HG03432 (cell line): ENCODE results near the gene HECTD4.

Experiments
- ATAC-seq: cut with Tn5 transposase; IDR thresholded peaks from one replicate; pipeline ENCODE4 v1.9.1; 2021; ENCODE audit warnings: mild to moderate bottlenecking, moderate library complexity; ENCODE audit not compliant: unreplicated experiment

Gene HECTD4

DNA sequence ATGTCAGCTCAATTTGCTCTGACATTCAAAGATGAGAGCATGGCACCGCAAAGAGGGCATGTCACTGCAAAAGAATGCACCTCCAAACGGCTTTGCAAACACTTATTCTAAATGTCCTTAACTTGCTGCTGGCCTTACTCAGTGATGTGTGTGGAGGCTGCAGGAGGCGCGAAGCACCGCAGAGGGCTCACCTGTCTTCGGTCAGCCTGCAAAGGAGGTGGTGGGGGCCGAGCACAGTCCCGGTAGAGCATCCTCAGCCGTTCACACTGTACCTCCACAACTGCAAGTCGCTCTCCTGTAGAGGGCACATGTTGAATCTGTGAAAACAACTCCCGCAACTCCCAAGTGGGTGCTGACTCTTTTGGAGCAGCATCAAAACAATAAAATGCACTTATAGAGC is 163.0 kb downstream of the HECTD4 start:
- no peak for ATAC-seq

DNA sequence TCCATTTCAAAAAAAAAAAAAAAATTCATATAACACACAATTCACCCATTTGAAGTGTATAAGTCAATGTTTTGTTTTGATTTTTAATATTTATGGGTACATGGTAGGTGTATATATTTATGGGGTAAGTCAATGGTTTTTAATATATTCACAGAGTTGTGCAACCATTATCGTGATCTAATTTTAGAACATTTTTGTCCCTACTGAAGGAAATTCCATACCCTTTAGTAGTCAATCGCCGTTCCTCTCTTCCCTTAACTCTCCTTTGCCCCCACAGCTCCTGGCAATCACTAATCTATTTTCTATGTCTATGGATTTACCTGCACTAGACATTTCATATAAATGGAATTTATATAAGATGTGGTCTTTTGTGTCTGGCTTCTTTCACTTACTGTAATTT is 164.1 kb downstream of the HECTD4 start:
- ATAC-seq, result no peak

DNA sequence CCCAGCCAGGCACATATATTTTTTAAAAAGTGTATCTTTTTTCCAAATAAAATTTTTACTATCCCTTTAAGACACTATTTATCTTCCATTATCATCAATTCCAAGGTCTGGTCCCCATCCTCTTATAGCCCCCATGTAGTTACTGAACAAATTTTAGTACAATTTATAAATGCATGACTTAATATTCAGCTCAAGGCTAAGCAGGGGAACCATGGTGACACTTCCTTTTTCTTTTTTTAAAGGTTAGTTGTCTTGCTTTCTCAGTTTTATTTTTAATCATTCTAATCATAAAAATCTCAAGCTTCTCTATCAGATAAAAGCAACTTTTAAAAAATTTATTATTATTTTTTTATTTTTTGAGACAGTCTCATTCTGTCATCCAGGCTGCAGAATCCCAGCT is 164.6 kb downstream of the HECTD4 start:
- no peak for ATAC-seq

DNA sequence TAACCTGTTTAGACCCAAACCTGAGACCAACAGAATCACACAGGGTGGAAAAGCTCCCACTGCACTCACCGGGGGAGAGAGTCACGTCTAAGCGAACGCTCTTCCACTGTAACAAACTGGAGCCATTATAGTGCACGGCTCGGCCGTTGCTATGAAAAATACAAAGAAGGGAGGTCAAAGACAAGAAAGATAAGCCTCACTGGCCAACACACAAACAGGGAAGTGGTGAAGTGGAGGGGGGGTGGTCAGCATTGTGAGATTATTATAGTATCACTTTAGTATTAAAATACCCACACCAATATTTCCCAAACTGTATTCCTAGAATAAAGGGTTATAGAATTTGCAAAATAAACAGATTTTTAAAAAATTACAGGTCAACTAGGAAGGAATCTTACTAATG is 166.0 kb downstream of the HECTD4 start:
- ATAC-seq, result no peak

DNA sequence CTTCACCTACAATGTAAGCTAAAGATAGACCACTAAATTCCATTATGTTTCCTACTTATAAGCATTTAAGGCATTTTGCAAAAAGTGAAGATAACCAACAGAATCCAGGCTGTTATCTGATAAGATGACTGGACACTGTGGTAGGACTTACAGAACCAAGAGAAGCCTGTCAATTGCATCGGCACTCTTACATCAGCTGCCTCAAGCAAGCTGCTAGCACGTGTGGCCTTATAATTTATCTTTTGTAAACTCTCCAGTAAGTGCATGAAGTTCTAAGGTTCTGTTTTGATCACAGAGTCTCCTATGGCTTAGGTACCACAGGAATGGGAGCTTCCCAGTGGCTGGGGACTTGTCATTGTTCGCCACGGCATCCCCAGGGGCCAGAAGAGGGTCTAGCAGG is 168.2 kb downstream of the HECTD4 start:
- ATAC-seq, result no peak

DNA sequence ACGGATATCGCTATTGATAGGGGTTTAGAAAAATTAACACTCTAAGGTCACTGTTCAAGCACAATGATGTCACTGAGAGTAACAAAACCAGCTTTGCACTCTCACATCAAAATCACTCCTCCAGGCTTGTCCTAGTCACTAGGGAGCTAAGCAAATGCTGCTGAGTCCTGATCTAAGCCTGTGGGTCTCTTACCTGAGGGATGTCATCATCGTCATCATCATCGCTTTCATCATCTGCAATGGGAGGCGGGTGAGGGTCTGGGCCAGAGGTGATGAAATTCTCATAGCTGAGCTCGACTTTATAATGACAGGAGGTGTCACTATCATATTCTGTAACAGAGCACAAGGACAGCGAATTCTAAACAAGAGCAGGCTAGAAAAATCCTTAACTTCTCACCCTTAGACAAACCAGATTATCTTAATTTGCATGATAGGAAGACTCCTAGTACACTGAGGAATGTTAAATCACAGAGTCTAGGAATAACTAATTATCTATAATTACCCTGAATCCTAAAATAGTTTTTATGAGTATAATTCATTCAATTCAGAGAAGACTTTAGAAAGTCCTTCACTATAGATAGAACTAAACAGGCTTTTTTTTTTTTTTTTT is 173.8 kb downstream of the HECTD4 start:
- ATAC-seq, result no peak

DNA sequence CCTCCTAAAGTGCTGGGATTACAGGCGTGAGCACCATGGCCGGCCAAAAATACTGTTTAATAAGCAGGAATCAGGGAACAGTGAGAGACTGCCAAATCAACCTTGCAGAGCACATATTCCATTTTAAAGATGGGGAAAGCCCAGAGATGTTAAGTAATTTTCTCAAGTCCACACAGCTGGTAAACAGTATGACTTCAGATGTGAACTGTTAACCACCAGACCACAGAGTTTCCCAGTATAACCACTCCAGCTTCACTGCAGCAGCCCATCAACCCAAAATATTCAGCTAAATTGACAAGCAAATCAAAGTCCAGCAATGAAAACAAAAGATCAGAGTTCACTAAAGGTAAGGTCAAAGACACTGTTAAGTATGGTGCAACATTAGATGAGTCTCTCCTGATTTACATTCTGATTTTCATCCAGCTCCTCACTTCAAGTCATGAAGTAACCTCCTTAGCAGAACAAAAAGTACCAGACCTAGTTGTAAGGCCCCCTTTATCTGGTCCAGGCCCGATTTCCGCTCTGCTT is 174.8 kb downstream of the HECTD4 start:
- no peak for ATAC-seq

DNA sequence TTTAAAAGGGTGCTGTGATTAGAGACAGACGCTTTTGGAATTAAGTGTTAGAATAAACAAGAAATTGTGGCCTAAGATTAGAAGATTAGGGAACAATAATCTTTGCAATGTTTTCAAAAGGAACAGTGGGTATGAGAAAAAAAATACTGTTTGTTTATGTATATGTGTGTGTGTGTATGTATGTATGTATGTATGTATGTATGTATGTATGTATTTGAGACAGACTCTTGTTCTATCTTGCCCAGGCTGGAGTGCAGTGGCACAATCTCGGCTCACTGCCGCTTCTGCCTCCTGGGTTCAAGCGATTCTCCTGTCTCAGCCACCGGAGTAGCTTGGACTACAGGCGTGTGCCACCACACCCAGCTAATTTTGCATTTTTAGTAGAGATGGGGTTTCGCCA is 175.3 kb downstream of the HECTD4 start:
- no peak for ATAC-seq

DNA sequence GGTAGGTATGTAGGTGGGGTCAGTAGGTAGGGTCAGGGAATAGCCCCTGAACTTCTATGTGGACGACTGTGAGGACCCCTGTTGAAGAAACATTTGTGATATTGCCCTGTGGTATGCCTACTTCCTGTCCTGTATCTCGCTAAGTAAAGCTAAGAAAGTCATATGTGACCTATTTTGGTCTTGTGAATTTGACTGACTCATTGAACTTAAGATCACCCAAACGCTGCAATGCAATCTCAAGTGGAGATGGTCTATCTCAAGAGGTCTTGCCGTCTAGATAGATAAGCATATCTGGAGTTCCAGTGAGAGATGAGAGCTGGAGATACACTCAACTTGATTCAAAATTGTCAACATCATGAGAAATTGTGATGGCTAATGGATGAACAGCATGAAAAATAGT is 183.1 kb downstream of the HECTD4 start:
- no peak for ATAC-seq

DNA sequence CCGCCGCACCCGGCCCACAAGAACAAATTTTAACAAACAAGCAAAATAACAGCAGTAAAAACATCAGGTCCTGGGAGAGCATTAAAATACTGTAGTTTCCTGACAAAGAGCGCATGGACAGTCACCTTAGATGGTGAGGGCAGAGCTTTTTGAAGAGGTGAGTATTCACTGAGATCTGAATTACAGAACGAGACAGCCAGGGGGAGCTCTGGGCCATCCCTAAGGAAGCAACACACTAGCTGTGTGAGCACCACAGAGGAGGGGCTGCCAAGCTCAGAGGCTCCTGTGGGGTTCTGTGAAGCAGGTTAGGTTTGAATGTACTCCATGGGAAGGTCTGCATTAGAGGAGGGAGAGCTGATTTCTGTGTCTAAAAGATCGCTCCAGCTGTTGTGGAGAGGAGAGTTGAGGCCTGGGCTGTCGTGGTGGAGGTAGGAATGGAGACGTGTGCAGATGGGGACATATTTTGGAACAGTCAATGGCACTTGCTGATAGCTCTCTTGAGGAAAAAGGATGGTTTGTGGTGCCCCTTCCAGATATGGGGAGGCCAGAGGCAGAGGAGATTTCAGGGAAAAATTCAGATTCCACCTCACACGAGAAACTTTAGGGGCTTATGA is 184.0 kb downstream of the HECTD4 start:
- ATAC-seq, result no peak

DNA sequence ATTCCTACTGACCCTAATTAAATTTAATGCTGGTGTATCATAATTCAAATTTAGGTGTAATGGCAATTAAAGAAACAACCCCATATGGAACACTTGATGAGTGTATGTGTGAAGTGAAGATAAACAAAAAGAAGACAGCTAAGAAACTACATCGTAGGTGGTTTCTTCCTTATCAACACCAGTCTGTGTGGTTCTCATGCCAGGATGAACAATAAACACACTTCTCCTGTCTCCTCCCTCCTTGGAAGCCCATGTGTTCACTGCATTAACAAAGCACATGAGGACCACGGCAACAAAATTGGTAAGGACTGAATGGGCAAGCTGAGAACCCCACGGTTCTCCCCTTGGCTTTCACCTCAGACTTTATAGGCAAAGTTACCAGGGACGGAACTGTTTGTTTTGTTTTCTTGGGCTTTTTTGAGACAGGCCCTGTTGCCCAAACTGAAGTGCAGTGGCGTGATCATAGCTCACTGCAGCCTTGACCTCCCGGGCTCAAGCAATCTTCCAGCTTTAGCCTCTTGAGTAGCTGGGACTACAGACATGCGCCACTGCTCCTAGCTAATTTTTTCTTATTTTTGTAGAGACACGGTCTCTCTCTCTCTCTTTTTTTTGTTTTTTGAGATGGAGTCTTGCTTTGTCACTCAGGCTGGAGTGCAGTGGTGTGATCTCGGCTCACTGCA is 185.9 kb downstream of the HECTD4 start:
- ATAC-seq, result no peak

DNA sequence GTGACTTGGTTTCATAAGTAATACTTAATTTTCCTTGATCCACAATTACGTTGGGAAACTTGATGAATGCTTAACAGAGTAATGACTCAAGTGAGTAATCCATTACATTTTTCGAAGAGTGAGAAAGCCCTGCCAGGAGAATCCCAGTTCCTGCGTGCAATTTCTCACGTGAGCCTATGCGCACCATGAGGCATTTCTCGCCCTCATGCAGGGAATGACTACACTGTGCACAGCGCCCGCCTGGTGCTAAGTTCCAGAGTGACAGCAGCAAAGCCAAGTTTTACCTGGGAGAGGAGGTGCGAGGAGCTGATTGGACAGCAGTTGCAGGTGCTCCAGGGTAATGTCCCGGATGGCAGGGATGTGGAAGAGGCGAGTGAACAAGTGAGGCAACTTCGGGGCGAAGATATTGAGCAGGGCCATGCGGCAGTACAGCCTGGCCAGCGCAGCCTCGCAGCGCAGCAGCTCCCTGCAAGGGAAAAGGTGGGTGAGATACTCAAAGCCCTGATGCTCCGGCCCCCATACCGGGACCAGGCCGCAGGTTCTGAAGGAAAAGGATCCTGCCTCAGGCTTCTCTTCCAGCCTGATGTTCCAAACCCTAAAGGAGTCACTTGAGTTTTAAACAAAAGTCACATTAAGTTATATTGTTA is 187.5 kb downstream of the HECTD4 start:
- no peak for ATAC-seq

DNA sequence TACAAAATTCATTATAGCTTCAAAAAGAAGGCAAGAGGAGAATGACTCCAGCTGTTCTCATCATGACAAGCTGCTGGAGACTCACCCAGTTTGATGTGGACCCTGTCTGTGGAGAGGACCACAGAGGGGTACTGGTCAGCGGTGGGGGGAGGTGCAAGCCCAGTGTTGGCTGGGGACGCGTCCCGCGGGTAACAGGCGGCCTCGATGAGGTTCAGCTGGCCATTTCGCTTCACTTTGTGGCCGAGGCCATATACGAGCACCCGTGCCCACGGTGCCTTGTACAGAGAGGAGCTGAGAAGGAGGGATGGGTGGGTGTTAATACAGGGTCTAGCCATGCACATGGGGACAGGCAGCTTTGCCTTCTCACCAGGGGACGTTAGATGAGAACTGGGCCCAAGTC is 189.8 kb downstream of the HECTD4 start:
- ATAC-seq, result no peak

DNA sequence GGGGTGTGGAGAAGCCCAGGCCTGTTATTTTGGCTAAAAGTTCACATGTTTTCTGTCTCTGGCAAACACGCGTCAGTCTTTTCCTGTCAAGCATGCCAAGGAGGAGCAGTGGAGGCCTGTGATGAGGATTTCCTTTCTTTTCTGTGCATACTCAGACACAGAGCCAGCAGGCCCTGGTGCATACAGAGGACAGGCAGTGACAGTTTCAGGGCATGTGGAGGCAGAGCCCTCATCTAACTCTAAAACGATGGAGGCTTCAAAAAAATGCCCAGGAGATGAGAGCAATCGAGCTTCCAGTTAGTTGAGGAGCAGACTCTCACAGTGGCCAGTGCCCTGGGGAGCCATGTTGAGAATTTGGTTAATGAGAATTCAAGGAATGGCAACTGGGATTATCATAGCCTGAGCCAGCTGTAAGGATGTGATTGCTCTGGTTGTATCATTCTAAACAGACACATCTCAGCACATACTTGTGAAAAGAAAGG is 190.3 kb downstream of the HECTD4 start:
- no peak for ATAC-seq

DNA sequence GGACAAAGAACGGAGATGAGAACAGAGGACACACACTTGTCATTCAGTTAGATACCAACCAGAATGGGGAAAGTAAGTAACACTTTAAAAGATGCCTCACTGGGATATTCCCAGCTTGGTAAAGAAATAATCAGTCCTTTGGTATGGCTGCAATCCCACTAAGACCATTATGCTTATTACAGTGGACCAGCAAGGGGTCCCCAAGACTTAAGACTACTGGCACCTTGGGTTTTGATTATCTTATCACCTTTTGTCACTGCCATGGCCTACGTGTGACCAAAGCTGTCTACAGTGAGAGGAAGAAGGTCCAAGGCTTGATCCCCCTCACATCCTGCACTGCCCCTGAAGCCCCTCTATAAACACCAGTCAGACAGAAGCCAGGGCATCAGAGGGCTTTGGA is 191.0 kb downstream of the HECTD4 start:
- ATAC-seq, result no peak

DNA sequence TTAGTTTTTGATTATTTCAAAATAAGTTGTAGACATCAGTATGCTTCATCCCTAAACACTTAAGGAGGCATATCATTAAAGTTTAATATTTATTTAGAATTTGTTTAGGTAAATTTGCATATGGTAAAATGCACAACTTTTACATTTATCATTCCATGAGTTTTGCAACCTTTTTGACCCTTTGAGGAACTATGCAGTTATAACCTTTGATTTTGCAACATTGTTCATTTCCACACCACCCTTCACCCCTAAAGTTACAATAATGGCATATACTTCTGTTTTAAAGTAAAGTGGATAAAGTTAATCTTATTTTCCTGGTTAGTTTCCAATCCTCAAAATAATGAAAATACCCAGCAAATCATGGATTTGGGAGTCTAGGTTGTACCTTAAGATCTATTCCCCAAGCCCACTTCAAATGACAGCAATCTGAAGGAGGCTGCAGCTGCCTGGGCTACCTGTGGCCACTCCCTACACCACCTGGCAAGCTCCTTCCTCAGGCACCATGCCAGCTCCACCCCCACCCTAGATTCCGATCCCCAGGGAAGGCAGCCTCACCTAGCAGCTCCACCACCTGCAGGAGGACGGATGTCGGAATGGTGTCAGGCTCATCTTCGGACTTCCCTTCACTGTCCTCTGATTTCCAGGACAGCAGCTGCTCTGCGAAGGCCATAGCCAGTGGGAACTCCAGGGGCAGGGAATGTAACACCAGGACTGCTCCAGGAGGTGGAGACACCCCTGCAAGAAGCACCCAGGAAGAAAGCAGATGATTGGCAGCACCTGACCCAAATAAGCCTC is 191.8 kb downstream of the HECTD4 start:
- no peak for ATAC-seq

DNA sequence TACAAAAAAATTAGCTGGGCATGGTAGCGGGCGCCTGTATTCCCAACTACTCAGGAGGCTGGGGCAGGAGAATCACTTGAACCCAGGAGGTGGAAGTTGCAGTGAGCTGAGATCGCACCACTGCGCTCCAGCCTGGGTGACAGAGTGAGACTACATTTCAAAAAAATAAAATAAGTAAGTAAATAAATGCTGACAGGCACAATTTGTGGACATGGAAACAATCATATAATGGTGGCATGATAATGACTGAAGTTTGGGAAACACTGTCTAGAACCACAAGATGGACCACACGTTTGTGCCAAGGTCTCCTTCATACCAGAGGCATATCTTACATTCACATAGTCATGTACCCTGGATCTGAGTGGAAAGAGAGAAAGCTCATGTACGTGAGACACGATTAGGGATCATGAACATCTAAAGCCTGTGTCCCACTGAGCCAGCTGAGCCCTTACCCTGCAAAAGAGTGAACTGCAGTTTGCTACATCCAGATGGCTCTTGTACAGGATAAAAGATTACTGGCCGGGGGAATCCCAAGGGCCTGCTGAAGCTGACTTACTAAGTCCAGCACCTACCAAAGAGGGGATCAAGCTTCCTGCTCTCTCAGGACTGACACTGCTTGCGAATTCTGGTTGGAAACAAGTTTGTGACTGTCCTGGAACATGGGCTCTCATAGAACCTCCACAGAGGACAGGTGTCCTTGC is 194.0 kb downstream of the HECTD4 start:
- ATAC-seq, result no peak

DNA sequence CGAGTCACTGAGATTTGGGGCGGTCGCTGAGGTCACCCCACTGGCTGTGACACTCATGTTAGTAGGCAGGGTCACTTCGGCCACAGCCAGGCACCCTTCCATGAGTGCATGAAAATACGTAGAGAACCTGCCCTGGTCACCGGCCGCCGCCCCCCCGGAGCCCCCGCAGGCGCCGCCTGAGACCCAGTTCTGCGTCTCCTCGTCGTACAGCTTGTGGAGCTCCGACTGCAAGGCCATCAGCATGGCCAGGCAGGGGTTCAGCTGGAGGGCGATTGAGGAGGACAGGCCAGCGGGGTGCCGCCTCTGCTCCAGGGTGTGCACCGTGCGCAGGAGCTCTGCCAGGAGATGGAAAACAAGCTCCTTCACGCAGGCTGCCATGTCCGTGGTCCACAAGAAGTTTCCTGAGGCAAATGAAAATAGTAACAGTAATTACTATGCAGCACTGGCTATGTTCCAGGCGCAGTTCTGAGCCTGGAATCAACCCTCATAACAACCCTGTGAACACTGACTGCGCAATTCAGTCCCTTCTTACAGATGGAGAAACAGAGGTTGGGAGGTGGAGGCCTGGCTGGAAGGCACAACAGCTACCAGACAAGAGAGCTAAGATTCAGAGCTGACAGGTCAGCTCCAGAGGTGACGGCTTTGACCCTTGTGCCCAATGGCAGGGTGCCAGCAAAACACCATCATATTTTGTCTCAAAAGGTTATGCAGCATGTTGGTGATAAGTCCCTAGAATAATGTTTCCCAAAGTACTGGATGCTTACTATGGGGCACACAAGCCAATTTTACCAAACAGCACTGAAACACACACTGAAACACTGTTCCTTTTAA is 196.9 kb downstream of the HECTD4 start:
- ATAC-seq, result no peak
